Hindlimb muscle (tissue), 1 donor: ENCODE data around the gene CYTH4. TPM values are rescaled to one million over a fixed set of nuclear protein-coding genes. Genes with fewer than 3 reads are reported as not detected.

Experiments used
- DNase-seq: peaks from one replicate; pipeline ENCODE4 v3.0.0-alpha.2; 2013
- polyA plus RNA-seq: library from polyadenylated mRNA; unstranded; fragments of 120-200 nt; gene quantifications from one replicate; pipeline ENCODE4 v1.2.1, GENCODE V29; 2013; ENCODE audit not compliant: insufficient read length

CYTH4 gene
- polyA plus RNA-seq, 1 donor: 10.0 TPM

GRCh38 chr22:37270928-37271650 is 11.2 kb upstream of the CYTH4 start:
- no peak for DNase-seq

DNA sequence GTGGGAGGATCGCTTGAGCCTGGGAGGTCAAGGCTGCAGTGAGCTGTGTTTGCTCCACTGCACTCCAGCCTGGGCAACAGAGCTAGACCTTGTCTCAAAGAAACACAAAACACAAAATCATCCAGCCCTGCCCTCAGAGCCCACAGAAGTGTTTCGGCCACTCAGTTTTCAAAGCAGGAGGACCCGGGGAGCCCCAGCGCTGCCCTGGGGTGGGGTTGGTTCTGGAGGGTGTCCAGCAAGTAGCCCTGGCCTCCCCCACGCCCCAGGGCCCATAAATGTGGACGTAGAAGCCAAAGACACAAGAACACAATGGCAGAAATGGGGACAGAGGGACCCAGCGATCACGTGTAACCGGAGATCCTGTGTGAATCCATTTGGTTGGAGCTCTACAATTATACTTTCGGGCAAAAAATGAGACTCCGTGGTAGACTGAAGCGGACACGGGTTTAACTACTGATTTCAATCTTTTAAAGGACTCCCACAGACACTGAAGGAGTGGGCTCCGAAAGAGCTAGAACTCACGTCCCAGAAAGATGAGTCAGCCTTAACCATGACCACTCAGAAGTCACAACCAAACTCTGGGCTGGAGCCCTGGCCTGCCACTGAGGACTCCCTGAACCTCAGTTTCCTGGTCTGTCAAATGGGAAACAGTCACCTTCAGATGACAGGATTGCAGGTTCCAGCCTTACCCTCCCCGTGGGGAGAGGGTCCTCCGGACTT is 9.0 kb upstream of the CYTH4 start:
- no peak for DNase-seq

DNA sequence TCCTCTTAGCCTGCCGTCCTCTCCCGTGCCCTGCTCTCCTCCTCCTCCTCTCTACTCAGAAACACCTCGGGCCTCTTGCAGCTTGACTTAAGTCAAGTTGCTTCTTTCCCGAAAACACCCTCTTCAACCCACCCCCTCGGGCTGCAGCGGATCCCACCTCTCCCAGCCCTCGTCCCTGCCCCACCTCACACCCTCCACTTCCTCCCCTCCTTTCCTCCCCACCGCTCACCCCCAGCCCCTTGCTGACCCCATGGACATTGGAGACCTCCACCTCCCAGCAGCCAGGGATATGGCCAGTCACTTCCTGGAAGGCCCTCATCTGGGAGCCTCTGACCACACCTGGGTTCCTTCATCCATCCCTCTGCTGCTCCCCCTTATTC is 8.5 kb upstream of the CYTH4 start:
- DNase-seq: no peak

DNA sequence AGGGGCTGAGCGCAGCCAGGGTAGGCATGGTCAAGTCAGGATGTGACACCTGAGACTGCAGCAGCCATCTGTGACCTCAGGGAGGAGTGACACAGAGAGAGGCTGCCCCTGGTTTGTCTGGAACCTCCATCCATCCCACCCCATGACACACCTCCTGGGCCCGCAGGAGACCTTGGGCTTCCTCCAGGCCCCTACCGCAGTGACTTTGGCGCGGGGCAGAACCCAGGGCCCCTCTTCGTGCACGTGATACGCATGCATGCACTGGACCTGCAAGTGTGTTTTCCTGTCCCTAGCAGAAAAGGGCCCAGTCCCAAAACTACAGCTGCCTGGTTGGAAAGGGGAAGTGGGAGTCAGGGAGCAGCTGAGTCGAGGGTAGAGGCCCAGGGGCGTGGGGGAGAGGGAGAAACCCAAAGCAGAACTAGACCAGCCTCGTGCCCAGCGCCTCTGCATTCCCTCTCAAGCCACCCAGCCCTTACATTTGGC is 7.9 kb upstream of the CYTH4 start:
- peak; percentile 45 for DNase-seq

DNA sequence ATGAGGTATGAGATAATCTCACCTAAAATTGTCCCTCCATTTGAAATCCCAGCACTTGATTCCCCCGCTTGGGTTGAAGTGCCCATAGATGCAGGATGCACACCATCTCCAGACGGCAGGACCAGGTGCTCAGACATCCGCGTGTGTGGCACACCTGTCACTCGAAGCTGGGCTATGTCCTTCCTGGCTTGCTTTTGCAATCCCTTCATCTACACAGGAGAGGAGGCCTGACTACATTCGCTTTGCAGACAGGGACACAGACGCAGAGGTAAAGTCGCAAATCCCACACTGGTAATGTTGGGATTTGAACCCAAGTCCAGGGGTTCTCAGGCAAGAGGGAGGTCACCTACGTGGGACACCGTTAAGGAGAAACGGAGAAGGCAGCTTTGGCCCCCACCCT is 7.2 kb upstream of the CYTH4 start:
- no peak for DNase-seq

GRCh38 chr22:37275622-37276021 is 6.7 kb upstream of the CYTH4 start:
- no peak for DNase-seq

- DNase-seq: no peak
Measured at GRCh38 chr22:37276776-37277175, 5.5 kb upstream of the CYTH4 start.

GRCh38 chr22:37277384-37277783 is 4.9 kb upstream of the CYTH4 start:
- DNase-seq: no peak

- no peak for DNase-seq
Measured at GRCh38 chr22:37278261-37278660, 4.0 kb upstream of the CYTH4 start.

DNA sequence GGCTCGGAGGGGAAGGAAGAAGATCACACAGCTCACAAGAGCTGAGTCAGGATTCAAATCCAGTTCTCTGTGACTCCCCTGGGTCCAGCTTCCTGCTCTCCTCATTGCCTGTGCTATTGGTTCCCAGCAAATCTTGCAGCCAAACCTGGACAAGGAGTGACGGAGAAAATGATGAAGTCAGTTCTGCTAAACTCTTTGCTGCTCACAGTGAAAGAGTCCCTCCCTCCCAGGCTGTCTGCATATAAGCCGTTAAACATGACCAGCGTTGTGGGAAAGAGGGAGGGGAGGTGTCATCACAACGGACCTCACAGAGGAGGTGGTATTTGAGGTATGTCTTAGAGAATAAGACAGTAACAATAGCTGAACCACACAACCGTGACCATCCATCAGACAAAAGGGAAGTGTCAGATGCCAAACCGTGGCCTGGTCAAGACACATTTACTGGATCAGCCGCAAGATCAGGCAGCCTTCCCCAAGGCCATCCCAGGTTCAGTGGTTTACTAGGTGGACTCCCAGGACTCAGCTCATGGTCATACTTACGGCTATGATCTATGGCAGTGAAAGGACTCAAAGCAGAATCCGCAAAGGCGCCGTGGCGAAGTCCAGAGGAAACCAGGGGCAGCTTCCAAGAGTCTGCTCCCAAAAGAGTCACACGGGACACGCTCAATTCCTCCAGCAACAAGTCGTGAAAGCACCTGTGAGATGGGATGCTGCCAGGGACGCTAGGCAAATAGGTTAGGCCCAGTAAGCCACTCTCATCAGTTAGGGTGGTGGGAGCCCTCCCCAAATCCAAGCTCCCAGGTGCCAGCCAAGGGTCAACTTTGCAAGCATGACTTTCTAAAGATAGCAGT is 2.8 kb upstream of the CYTH4 start:
- DNase-seq: peak; percentile 43

GRCh38 chr22:37280718-37281117 is 1.6 kb upstream of the CYTH4 start:
- DNase-seq: no peak

DNA sequence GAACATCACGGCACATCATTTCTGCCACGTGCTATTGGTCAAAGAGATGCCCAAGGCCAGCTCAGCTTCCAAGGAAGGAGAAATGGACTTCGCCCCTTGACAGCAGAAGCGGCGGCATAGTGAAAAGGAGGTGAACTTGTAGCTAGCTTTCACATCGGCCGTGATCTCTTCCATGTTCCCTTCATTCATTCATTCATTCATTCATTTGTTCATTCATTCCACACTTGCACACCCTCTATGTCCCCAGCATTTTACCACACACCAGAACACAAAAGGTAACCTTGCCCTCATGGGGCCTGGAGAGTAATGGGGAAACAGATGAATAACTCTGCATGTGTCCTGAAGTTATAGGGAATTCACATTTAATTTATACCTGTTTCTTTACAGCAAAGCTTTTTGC is 1.1 kb upstream of the CYTH4 start:
- no peak for DNase-seq

GRCh38 chr22:37281646-37282384 is 493 bp upstream of the CYTH4 start:
- no peak for DNase-seq

- no peak for DNase-seq
Measured at GRCh38 chr22:37283393-37283937, 1.2 kb downstream of the CYTH4 start.

DNA sequence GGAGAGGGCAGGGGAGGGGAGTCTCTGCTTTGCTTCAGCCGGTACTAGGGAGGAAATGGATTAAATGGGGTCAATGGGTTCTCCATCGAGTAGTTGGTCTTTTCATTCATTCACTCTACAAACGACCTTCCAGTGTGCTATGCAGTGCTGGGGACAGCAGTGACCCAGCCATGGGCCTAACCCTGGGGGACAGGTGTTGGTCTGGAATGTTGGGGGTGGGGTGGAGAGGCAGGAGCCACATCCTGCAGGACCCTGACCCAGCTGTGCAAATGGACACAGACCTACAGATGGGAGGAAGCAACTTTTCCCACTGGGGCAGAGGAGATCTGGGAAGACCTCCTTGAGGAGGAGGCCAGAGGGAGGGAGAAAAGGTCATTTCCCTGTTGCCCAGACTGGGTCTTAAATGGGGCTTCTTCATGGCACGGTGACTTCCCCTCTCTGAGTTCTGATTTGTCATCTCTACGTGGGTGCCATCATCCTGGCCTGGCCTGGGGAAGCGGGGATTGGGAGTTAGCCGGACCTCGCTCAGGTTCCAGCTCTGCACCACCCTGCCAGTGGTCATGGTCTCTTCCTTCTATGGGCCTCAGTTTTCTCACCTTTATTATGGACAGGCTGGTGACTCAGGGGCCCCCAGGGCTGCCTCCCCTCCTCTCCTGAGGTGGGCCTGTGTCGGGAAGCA is 2.0 kb downstream of the CYTH4 start:
- no peak for DNase-seq

DNA sequence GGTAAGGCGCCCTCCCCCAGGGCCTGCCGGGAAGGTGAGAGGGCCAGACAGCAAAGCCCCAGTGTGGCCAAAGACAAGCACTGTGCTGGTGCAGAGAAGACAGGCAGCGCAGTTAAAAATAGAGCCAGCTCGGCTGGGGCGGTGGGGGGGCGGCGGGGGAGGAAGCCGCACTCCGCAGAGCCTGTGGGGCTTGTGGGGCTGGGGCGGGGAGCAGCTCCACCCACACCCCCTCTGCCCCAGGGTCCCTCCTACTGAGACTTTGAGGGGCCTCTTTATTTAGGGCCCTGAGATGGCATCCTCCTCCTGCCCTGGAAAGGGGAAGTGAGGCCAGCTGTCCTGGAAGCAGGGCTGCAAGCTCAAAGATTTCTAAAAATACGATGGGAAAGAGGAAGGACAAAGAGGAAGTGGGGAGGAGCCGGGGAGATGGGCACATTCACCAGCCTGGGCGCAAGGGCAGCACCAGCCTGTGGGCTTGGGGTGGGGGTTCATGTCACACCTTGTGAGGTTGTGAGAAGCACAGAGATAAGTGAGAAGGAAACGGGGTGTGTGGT is 2.6 kb downstream of the CYTH4 start:
- DNase-seq: no peak

- DNase-seq: no peak
Measured at GRCh38 chr22:37285937-37286336, 3.6 kb downstream of the CYTH4 start.

DNA sequence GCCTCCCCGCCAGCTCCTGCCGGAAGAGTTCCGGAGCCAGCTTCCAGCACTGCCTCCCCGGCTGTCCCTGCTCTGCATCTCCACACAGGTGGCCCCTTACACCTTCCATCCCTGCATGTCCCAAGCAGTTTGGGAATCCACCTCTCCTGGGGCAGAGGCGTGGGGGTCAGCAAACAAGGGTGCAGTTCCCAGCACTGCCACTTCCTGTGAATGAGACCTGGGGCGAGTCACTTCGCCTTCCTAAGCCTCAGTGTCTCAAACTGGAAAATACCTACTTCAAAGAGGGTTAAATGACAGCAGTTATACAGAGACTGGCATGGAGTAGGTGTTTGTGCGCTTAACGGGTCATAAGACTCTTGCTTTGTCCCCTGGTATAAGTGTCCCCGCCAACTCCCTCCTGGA is 5.2 kb downstream of the CYTH4 start:
- no peak for DNase-seq

DNA sequence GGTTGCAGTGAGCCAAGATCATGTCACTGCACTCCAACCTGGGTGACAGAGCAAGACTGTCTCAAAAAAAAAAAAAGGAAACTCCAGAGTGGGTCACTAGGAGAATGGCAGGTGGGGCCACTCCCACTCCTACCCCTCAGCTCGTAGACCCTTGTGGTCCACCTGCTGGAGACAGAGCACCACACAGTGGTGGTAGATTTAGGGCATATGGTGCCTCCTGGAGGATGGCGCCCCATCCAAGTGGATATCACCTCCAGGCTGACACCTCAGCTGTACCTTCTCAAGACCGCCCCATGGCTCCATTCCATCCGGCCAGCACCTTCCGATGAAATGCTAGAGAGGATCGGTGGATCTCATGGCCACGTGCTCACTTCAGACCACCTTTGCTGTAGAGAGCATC is 6.2 kb downstream of the CYTH4 start:
- no peak for DNase-seq

- no peak for DNase-seq
Measured at GRCh38 chr22:37289156-37289735, 6.9 kb downstream of the CYTH4 start.

DNA sequence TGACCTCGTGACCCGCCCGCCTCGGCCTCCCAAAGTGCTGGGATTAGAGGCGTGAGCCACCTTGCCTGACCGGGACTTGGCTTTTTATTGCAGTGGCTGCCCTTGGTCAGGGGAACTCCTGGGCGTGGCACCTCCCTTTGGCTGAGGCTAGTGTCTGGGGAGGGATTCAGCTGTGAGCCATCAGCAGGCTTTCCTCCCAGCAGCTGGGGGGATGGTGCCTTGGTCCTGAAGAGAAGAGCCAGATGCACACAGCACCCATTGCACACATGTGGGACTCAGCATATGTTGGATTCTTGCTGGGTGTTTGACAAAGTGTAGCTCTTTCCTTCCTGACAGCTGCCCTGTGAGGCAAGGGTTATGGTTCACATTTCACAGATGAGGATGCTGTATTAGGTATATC is 8.4 kb downstream of the CYTH4 start:
- no peak for DNase-seq
